GM23338 (cell line): ENCODE data around the gene BOD1L2. TPM values are rescaled to one million over a fixed set of nuclear protein-coding genes. Genes with fewer than 3 reads are reported as not detected.
A peak's percentile ranks its signal among the peaks of the same experiment; 100 is the strongest.

Source experiments
- ATAC-seq: fragments of 200-7000 bp; cut with Tn5 transposase; 3 replicates; pipeline ENCODE4 v1.9.1; 2020
- DNase-seq: peaks from one replicate; pipeline ENCODE4 v3.0.0-alpha.2; 2015; ENCODE audit warnings: low spot score
- H2AFZ ChIP-seq: fragments of 200-600 bp; sonication (generic); 2 replicates; pipeline ENCODE4 v1.8.0; 2016; ENCODE audit warnings: antibody characterized with exemption, mild to moderate bottlenecking, moderate library complexity
- H3F3A ChIP-seq: fragments of 200-600 bp; sonication (generic); replicated peaks from 2 replicates; pipeline ENCODE4 v1.8.0; 2017; ENCODE audit warnings: antibody characterized with exemption, mixed run types, low read depth
- H3K27ac ChIP-seq: fragments of 200-600 bp; sonication (generic); 2 replicates; pipeline ENCODE4 v1.6.1; 2016; ENCODE audit warnings: low read depth
- H3K27me3 ChIP-seq: fragments of 200-600 bp; sonication (generic); 2 replicates; pipeline ENCODE4 v1.8.0; 2016; ENCODE audit warnings: mild to moderate bottlenecking, mixed run types, moderate library complexity; ENCODE audit not compliant: insufficient read depth
- H3K36me3 ChIP-seq: fragments of 200-600 bp; sonication (generic); 2 replicates; pipeline ENCODE4 v1.8.0; 2016; ENCODE audit warnings: mild to moderate bottlenecking; ENCODE audit not compliant: insufficient read depth
- H3K4me1 ChIP-seq: fragments of 200-600 bp; sonication (generic); 2 replicates; pipeline ENCODE4 v1.8.0; 2016; ENCODE audit warnings: mild to moderate bottlenecking, moderate library complexity; ENCODE audit not compliant: insufficient read depth
- H3K4me2 ChIP-seq: fragments of 200-600 bp; sonication (generic); 2 replicates; pipeline ENCODE4 v1.7.1; 2017; ENCODE audit warnings: mixed run types
- H3K4me3 ChIP-seq: fragments of 200-600 bp; sonication (generic); 2 replicates; pipeline ENCODE4 v1.6.1; 2016; ENCODE audit warnings: mixed run types
- H3K79me2 ChIP-seq: fragments of 200-600 bp; sonication (generic); replicated peaks from 2 replicates; pipeline ENCODE4 v1.8.0; 2017; ENCODE audit warnings: mild to moderate bottlenecking; ENCODE audit not compliant: insufficient read depth
- H3K9me2 ChIP-seq: fragments of 200-600 bp; sonication (generic); 2 replicates; pipeline ENCODE4 v1.8.0; 2017; ENCODE audit not compliant: insufficient read depth
- H4K20me1 ChIP-seq: fragments of 200-600 bp; sonication (generic); replicated peaks from 2 replicates; pipeline ENCODE4 v1.8.0; 2017; ENCODE audit warnings: mild to moderate bottlenecking; ENCODE audit not compliant: insufficient read depth
- H3K27ac Mint-ChIP-seq: 2 replicates; pipeline ENCODE4 v1.8.0; 2020; ENCODE audit warnings: inconsistent platforms, mild to moderate bottlenecking, moderate library complexity, mixed read lengths
- H3K27me3 Mint-ChIP-seq: 3 replicates; pipeline ENCODE4 v1.8.0; 2022; ENCODE audit warnings: low read depth, mild to moderate bottlenecking, moderate library complexity, mixed read lengths, inconsistent platforms; ENCODE audit not compliant: insufficient read depth, poor library complexity
- H3K36me3 Mint-ChIP-seq: 3 replicates; pipeline ENCODE4 v1.8.0; 2021; ENCODE audit warnings: low read depth, mild to moderate bottlenecking, inconsistent platforms, moderate library complexity, mixed read lengths
- H3K4me1 Mint-ChIP-seq: 3 replicates; pipeline ENCODE4 v1.8.0; 2020; ENCODE audit warnings: mild to moderate bottlenecking, inconsistent platforms, mixed read lengths
- H3K4me3 Mint-ChIP-seq: 3 replicates; pipeline ENCODE4 v1.8.0; 2021; ENCODE audit warnings: moderate library complexity, mild to moderate bottlenecking, inconsistent platforms, mixed read lengths
- H3K9me3 Mint-ChIP-seq: 3 replicates; pipeline ENCODE4 v1.8.0; 2020; ENCODE audit warnings: moderate library complexity, mild to moderate bottlenecking, inconsistent platforms, mixed read lengths
- CREB1 ChIP-seq: fragments of 250-450 bp; sonication (Bioruptor Pico); IDR thresholded peaks from 2 replicates; pipeline ENCODE4 v1.5.0; 2020; ENCODE audit warnings: low read depth, mild to moderate bottlenecking, moderate library complexity
- EZH2 ChIP-seq: fragments of 200-600 bp; sonication (generic); IDR thresholded peaks from one replicate; pipeline ENCODE4 v1.8.0; 2017; ENCODE audit warnings: antibody characterized with exemption, mild to moderate bottlenecking, low read depth; ENCODE audit not compliant: unreplicated experiment
- JUNB ChIP-seq: IDR thresholded peaks from one replicate; pipeline ENCODE4 v1.6.1; 2016; ENCODE audit warnings: antibody characterized with exemption; ENCODE audit not compliant: unreplicated experiment
- NANOG ChIP-seq: IDR thresholded peaks from 2 replicates; pipeline ENCODE4 v1.6.1; 2016; ENCODE audit warnings: antibody characterized with exemption, borderline replicate concordance
- POLR2AphosphoS5 ChIP-seq: IDR thresholded peaks from 2 replicates; pipeline ENCODE4 v1.6.1; 2016; ENCODE audit warnings: antibody characterized with exemption, low read depth
- REST ChIP-seq: IDR thresholded peaks from one replicate; pipeline ENCODE4 v1.6.1; 2018; ENCODE audit warnings: antibody characterized with exemption; ENCODE audit not compliant: unreplicated experiment
- ZNF114 ChIP-seq: fragments of 250-450 bp; sonication (Bioruptor Pico); IDR thresholded peaks from 2 replicates; pipeline ENCODE4 v1.5.0; 2020; ENCODE audit warnings: mild to moderate bottlenecking, moderate library complexity
- ZNF462 ChIP-seq: fragments of 250-450 bp; sonication (Bioruptor Pico); IDR thresholded peaks from 2 replicates; pipeline ENCODE4 v1.5.0; 2020; ENCODE audit warnings: mild to moderate bottlenecking, moderate library complexity
- polyA plus RNA-seq: library from polyadenylated mRNA; unstranded; fragments of >200 nt; fragmentation: Nextera tagmentation; extraction: Ambion mirVana; gene quantifications from 2 replicates; pipeline ENCODE4 v1.2.1, GENCODE V29; 2016
- total RNA-seq: library from RNA; depleted of rRNA; stranded (reverse); fragments of >200 nt; shearing (Covaris generic); gene quantifications from 2 replicates; pipeline ENCODE4 v1.2.3, GENCODE V29; 2014

Gene BOD1L2
- total and polyA plus RNA-seq, 2 experiments from 2014 or later: 0.11 TPM; not detected in 1

- H4K20me1 ChIP-seq: no peaks in the 10 kb centered on the region
- H3K79me2 ChIP-seq: no peaks in the 10 kb centered on the region
- Mint-ChIP-seq H3K4me3 (no peak overlapping the region), H3K27me3 (peaks cover 4% of the 10 kb centered on the region), H3K27ac (no peak overlapping the region), H3K36me3 (peaks cover 7% of the 10 kb centered on the region; the same call in 2 of the 3 replicates), H3K9me3 (peaks cover 22% of the 10 kb centered on the region), H3K4me1 (no peaks in the 10 kb centered on the region)
- H3K36me3 ChIP-seq: peaks cover 4% of the 10 kb centered on the region; the same call in 1 of the 2 replicates
- no peak overlapping the region for H3K4me3 ChIP-seq
- H2AFZ ChIP-seq: no peak overlapping the region
- no peak for DNase-seq
- TF ChIP-seq NANOG (no peak), CREB1 (CRISPR knock-in tag) (no peak), JUNB (no peak), EZH2 (no peak)
- no peaks in the 10 kb centered on the region for H3K27me3 ChIP-seq
- H3K27ac ChIP-seq: no peak overlapping the region
- H3K4me1 ChIP-seq: no peaks in the 10 kb centered on the region
- no peak for ATAC-seq
- H3K4me2 ChIP-seq: no peak overlapping the region
- peaks cover 4% of the 10 kb centered on the region; the same call in 1 of the 2 replicates for H3K9me2 ChIP-seq
- H3F3A ChIP-seq: no peaks in the 10 kb centered on the region
These were observed 38.5 kb downstream of the BOD1L2 start for GRCh38 chr18:57185434-57185833.

GRCh38 chr18:57188851-57189557 lies 42.1 kb downstream of the BOD1L2 start:
- peaks cover 4% of the 10 kb centered on the region; the same call in 1 of the 2 replicates for H3K36me3 ChIP-seq
- no peaks in the 10 kb centered on the region for H3F3A ChIP-seq
- 0 out of 2 replicates have a peak overlapping the region, but pooled peaks have one; percentile 23 for H2AFZ ChIP-seq
- no peaks in the 10 kb centered on the region for H3K79me2 ChIP-seq
- H3K27me3 ChIP-seq: no peaks in the 10 kb centered on the region
- no peak overlapping the region for H3K4me3 Mint-ChIP-seq
- no peaks in the 10 kb centered on the region for H3K4me1 ChIP-seq
- no peak overlapping the region for H3K27ac ChIP-seq
- no peak overlapping the region for H3K4me2 ChIP-seq
- H3K4me3 ChIP-seq: no peak overlapping the region
- no peak overlapping the region for H3K27ac Mint-ChIP-seq
- H3K36me3 Mint-ChIP-seq: peaks cover 7% of the 10 kb centered on the region; the same call in 2 of the 3 replicates
- no peaks in the 10 kb centered on the region for H4K20me1 ChIP-seq
- peaks cover 13% of the 10 kb centered on the region for H3K9me3 Mint-ChIP-seq
- no peaks in the 10 kb centered on the region for H3K9me2 ChIP-seq
- no peak for TF ChIP-seq REST
- no peak for TF ChIP-seq ZNF462
- TF ChIP-seq ZNF114 (CRISPR knock-in tag): no peak
- TF ChIP-seq POLR2AphosphoS5: no peak
- ATAC-seq: no peak
- no peak for DNase-seq
- no peaks in the 10 kb centered on the region for H3K4me1 Mint-ChIP-seq
- peaks cover 2% of the 10 kb centered on the region for H3K27me3 Mint-ChIP-seq
